Activated naive CD4-positive, alpha-beta T cell treated with anti-CD3 and anti-CD28 coated beads for 36 hours (primary cell): ENCODE data around the gene SFXN2. TPM values are rescaled to one million over a fixed set of nuclear protein-coding genes. Genes with fewer than 3 reads are reported as not detected.
"Not testable (repeated sequence)": the region's sequence is repeated elsewhere in the genome, so short reads cannot be mapped to it uniquely, and the experiment has no call there.

Experiments
- CTCF ChIA-PET: fragments of 350-600 bp; sonication (Branson Sonifier 250); formaldehyde crosslinking; loops from one replicate; lab custom pipeline; 2021; ENCODE audit warnings: antibody characterized with exemption; lab: Charles Lee
- DNase-seq: peaks from one replicate; pipeline ENCODE4 v3.0.0-alpha.2; 2020
- H3K27ac Mint-ChIP-seq: one replicate; pipeline ENCODE4 v1.8.0; 2021; ENCODE audit warnings: mild to moderate bottlenecking, mixed read lengths
- H3K27me3 Mint-ChIP-seq: one replicate; pipeline ENCODE4 v1.8.0; 2021; ENCODE audit warnings: low read depth, mixed read lengths
- H3K36me3 Mint-ChIP-seq: one replicate; pipeline ENCODE4 v1.8.0; 2021; ENCODE audit warnings: low read depth, mixed read lengths
- H3K4me1 Mint-ChIP-seq: one replicate; pipeline ENCODE4 v1.8.0; 2021; ENCODE audit warnings: low read depth, mixed read lengths
- H3K4me3 Mint-ChIP-seq: one replicate; pipeline ENCODE4 v1.8.0; 2021; ENCODE audit warnings: mild to moderate bottlenecking, moderate library complexity, mixed read lengths
- H3K9me3 Mint-ChIP-seq: one replicate; pipeline ENCODE4 v1.8.0; 2021; ENCODE audit warnings: mixed read lengths
- intact Hi-C: fragments of 100-400 bp; cut with micrococcal nuclease; formaldehyde crosslinking; loops from one replicate; pipeline ENCODE4 v1.15.1; 2023
- total RNA-seq, 2 experiments: library from RNA; stranded (reverse); gene quantifications; one replicate each; pipeline ENCODE4 v1.2.3, GENCODE V29; 2021

The SFXN2 gene
- total RNA-seq, 2 experiments from 2014 or later, result 8.7 to 9.4 TPM

- DNase-seq, result no peak
- H3K9me3 Mint-ChIP-seq, result no peaks in the 10 kb centered on the region
- H3K4me1 Mint-ChIP-seq, result peaks cover 13% of the 10 kb centered on the region
- CTCF ChIA-PET, result interaction anchor here (0.6 to 0.7 kb wide), 2 partner anchors 87 to 188 kb away, joined by 3 to 4 read pairs; no protein-coding TSS in a partner anchor
- H3K27ac Mint-ChIP-seq, result no peak overlapping the region
- H3K4me3 Mint-ChIP-seq, result no peak overlapping the region
- intact Hi-C loops, result no loop called here
- no peaks in the 10 kb centered on the region for H3K36me3 Mint-ChIP-seq
- H3K27me3 Mint-ChIP-seq, result no peaks in the 10 kb centered on the region
Observed at GRCh38 chr10:102683736-102684135, 30.7 kb upstream of the SFXN2 start.

- H3K4me1 Mint-ChIP-seq, result no peaks in the 10 kb centered on the region
- H3K27ac Mint-ChIP-seq, result no peak overlapping the region
- intact Hi-C loops, result no loop called here
- no peaks in the 10 kb centered on the region for H3K27me3 Mint-ChIP-seq
- DNase-seq, result no peak
- H3K4me3 Mint-ChIP-seq, result no peak overlapping the region
- no peaks in the 10 kb centered on the region for H3K9me3 Mint-ChIP-seq
- CTCF ChIA-PET, result interaction anchor here (0.6 to 0.9 kb wide), 2 partner anchors 16 to 138 kb away, joined by 3 to 4 read pairs; no protein-coding TSS in a partner anchor
- peaks cover 2% of the 10 kb centered on the region for H3K36me3 Mint-ChIP-seq
Observed at GRCh38 chr10:102691285-102692066, 23.0 kb upstream of the SFXN2 start.

GRCh38 chr10:102695401-102695800 is 19.0 kb upstream of the SFXN2 start:
- H3K36me3 Mint-ChIP-seq, result peaks cover 11% of the 10 kb centered on the region
- CTCF ChIA-PET, H3K27ac Mint-ChIP-seq, H3K9me3 Mint-ChIP-seq, intact Hi-C loops, H3K4me1 Mint-ChIP-seq, DNase-seq, H3K4me3 Mint-ChIP-seq, H3K27me3 Mint-ChIP-seq: not testable (repeated sequence)

DNA sequence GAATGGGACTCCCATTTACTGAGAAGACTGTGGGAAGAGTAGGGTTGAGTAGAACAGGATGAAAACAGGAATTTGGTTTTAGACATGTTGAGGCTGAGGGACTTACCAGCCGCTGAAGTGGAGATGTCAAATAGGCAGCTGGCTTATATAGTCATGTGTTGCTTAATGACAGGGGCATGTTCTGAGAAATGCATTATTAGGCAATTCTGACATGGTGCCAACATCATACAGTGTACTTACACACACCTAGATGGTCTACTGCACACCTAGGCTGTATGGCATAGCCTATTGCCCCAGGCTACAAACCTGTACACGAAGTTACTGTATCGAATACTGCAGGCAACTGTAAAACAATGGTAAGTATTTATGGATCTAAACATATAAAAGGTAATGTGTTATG is 17.7 kb upstream of the SFXN2 start:
- Mint-ChIP-seq H3K9me3 (no peaks in the 10 kb centered on the region), H3K36me3 (peaks cover 11% of the 10 kb centered on the region), H3K4me1 (no peaks in the 10 kb centered on the region), H3K4me3 (no peak overlapping the region), H3K27ac (no peak overlapping the region), H3K27me3 (no peaks in the 10 kb centered on the region)
- no peak for DNase-seq
- intact Hi-C loops, result no loop called here
- CTCF ChIA-PET, result interaction anchor here (0.7 to 1.7 kb wide), 4 partner anchors 17 to 1430 kb away, joined by 3 to 4 read pairs (median 4); no protein-coding TSS in a partner anchor

GRCh38 chr10:102698894-102699293 is 15.5 kb upstream of the SFXN2 start:
- no peak for DNase-seq
- Mint-ChIP-seq H3K36me3 (peaks cover 12% of the 10 kb centered on the region), H3K9me3 (no peaks in the 10 kb centered on the region), H3K27me3 (no peaks in the 10 kb centered on the region), H3K4me3 (no peak overlapping the region), H3K4me1 (no peaks in the 10 kb centered on the region), H3K27ac (no peak overlapping the region)
- CTCF ChIA-PET, result no interaction called here
- intact Hi-C loops, result no loop called here

- Mint-ChIP-seq H3K9me3 (no peaks in the 10 kb centered on the region), H3K27me3 (no peaks in the 10 kb centered on the region), H3K27ac (no peak overlapping the region), H3K36me3 (peaks cover 10% of the 10 kb centered on the region), H3K4me3 (no peak overlapping the region), H3K4me1 (peaks cover 2% of the 10 kb centered on the region)
- intact Hi-C loops, result no loop called here
- CTCF ChIA-PET, result interaction anchor here (1.5 kb wide), 1 partner anchor 12 kb away, joined by 5 read pairs; no protein-coding TSS in a partner anchor
- DNase-seq, result no peak
Observed at GRCh38 chr10:102701272-102701671, 13.2 kb upstream of the SFXN2 start.

GRCh38 chr10:102701796-102702195 is 12.6 kb upstream of the SFXN2 start:
- peaks cover 2% of the 10 kb centered on the region for H3K4me1 Mint-ChIP-seq
- CTCF ChIA-PET, result interaction anchor here (1.5 kb wide), 1 partner anchor 11 kb away, joined by 5 read pairs; no protein-coding TSS in a partner anchor
- no peak overlapping the region for H3K27ac Mint-ChIP-seq
- peaks cover 7% of the 10 kb centered on the region for H3K36me3 Mint-ChIP-seq
- no peaks in the 10 kb centered on the region for H3K27me3 Mint-ChIP-seq
- no peaks in the 10 kb centered on the region for H3K9me3 Mint-ChIP-seq
- intact Hi-C loops, result no loop called here
- no peak for DNase-seq
- H3K4me3 Mint-ChIP-seq, result no peak overlapping the region

- intact Hi-C loops, result no loop called here
- peaks cover 5% of the 10 kb centered on the region for H3K36me3 Mint-ChIP-seq
- CTCF ChIA-PET, result no interaction called here
- H3K27ac Mint-ChIP-seq, result no peak overlapping the region
- H3K9me3 Mint-ChIP-seq, result no peaks in the 10 kb centered on the region
- H3K27me3 Mint-ChIP-seq, result no peaks in the 10 kb centered on the region
- no peak overlapping the region for H3K4me3 Mint-ChIP-seq
- peaks cover 2% of the 10 kb centered on the region for H3K4me1 Mint-ChIP-seq
- no peak for DNase-seq
Observed at GRCh38 chr10:102702742-102703141, 11.7 kb upstream of the SFXN2 start.

GRCh38 chr10:102704915-102705314 is 9.5 kb upstream of the SFXN2 start:
- H3K9me3 Mint-ChIP-seq, result no peaks in the 10 kb centered on the region
- H3K4me3 Mint-ChIP-seq, result no peak overlapping the region
- intact Hi-C loops, result no loop called here
- H3K27me3 Mint-ChIP-seq, result no peaks in the 10 kb centered on the region
- no peak for DNase-seq
- CTCF ChIA-PET, result interaction anchor here (0.9 kb wide), 1 partner anchor 9 kb away, joined by 3 read pairs; the partner anchor contains the start of genes ARL3 and SFXN2
- peaks cover 2% of the 10 kb centered on the region for H3K4me1 Mint-ChIP-seq
- H3K27ac Mint-ChIP-seq, result no peak overlapping the region
- H3K36me3 Mint-ChIP-seq, result peaks cover 1% of the 10 kb centered on the region

- CTCF ChIA-PET, result interaction anchor here (0.9 kb wide), 1 partner anchor 8 kb away, joined by 3 read pairs; the partner anchor contains the start of genes ARL3 and SFXN2
- intact Hi-C loops, result no loop called here
- H3K9me3 Mint-ChIP-seq, result no peaks in the 10 kb centered on the region
- H3K27ac Mint-ChIP-seq, result no peak overlapping the region
- H3K36me3 Mint-ChIP-seq, result peaks cover 1% of the 10 kb centered on the region
- H3K27me3 Mint-ChIP-seq, result no peaks in the 10 kb centered on the region
- DNase-seq, result no peak
- peaks cover 2% of the 10 kb centered on the region for H3K4me1 Mint-ChIP-seq
- no peak overlapping the region for H3K4me3 Mint-ChIP-seq
Observed at GRCh38 chr10:102705531-102705930, 8.9 kb upstream of the SFXN2 start.

DNA sequence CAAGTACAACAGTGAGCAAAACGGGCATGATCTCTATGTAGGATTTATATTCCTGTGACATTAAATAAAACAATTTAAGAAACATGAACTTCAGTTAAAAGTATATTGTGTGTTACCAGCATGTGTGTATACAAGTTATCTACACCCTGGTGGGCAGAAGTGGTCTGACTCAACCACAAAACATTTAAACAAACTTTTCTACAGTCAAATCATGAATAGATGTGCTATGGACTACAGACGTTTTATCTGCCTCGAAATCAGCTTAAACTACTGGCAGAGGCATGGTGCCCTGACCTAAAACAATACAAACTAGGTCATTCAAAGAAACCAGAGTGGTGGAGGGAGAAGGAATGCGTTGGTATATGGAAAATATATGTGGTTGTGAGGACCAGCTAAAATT is 3.8 kb upstream of the SFXN2 start:
- H3K36me3 Mint-ChIP-seq, result peaks cover 2% of the 10 kb centered on the region
- DNase-seq, result no peak
- no peaks in the 10 kb centered on the region for H3K9me3 Mint-ChIP-seq
- intact Hi-C loops, result loop anchor here (5.0 to 10.0 kb wide), 4 partner anchors 354 to 657 kb away; partner anchors contain the start of genes GBF1, PPRC1 and TAF5
- CTCF ChIA-PET, result interaction anchor here (0.6 to 6.1 kb wide), 3 partner anchors 34 to 148 kb away, joined by 3 to 38 read pairs (median 5); no protein-coding TSS in a partner anchor
- no peak overlapping the region for H3K4me3 Mint-ChIP-seq
- no peak overlapping the region for H3K27ac Mint-ChIP-seq
- H3K4me1 Mint-ChIP-seq, result peaks cover 19% of the 10 kb centered on the region
- H3K27me3 Mint-ChIP-seq, result no peaks in the 10 kb centered on the region

DNA sequence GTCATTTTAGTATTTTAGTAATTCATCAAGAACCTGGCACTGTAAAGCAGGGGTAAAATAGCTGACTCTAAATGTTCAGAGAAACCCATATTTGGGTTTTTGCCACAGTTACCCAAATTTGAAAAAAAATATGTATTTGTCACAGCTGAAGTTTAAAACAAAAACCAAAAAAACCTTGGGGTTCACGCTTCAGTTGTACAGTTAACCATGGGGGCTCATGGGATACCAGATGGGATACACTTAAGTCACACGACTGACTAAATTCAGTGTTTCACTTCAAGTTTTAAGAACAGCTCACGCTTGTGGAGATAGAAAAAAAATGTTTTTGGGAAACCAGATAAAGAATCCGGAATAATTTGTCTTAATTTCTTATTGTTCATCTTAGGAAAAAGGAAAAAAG is 2.3 kb upstream of the SFXN2 start:
- intact Hi-C loops, result loop anchor here (5.0 to 10.0 kb wide), 4 partner anchors 353 to 655 kb away; partner anchors contain the start of genes GBF1, PPRC1 and TAF5
- peaks cover 4% of the 10 kb centered on the region for H3K36me3 Mint-ChIP-seq

More for the DNA sequence above, 2.3 kb upstream of the SFXN2 start:
- no peak for DNase-seq
- CTCF ChIA-PET, result interaction anchor here (0.7 to 6.1 kb wide), 5 partner anchors 15 to 481 kb away, joined by 3 to 38 read pairs (median 3); no protein-coding TSS in a partner anchor
- Mint-ChIP-seq H3K4me3 (no peak overlapping the region), H3K27me3 (no peaks in the 10 kb centered on the region), H3K9me3 (no peaks in the 10 kb centered on the region), H3K4me1 (peaks cover 30% of the 10 kb centered on the region), H3K27ac (no peak overlapping the region)
